HepG2 (cell line): ENCODE results near the gene OPN1SW. TPM values are rescaled to one million over a fixed set of nuclear protein-coding genes. Genes with fewer than 3 reads are reported as not detected.

Source experiments
- CREB1 ChIP-seq, 2 experiments: fragments of 450-650 bp in 1 of 2; IDR thresholded peaks; 2 replicates each; pipeline ENCODE4 v1.6.1; 2016 to 2017; ENCODE audit warnings: control low read depth in 1 of 2, mild to moderate bottlenecking in 1 of 2, missing compliant biosample characterization in 1 of 2, missing genetic modification characterization in 1 of 2
- DMAP1 ChIP-seq: IDR thresholded peaks from 2 replicates; pipeline ENCODE4 v1.6.1; 2016
- ESRRA ChIP-seq: sonication (generic); formaldehyde crosslinking; IDR thresholded peaks from 2 replicates; pipeline ENCODE4 v1.5.1; 2020; ENCODE audit warnings: mild to moderate bottlenecking, low read depth, missing genetic modification reagents
- FOSL1 ChIP-seq: sonication (generic); formaldehyde crosslinking; IDR thresholded peaks from 2 replicates; pipeline ENCODE4 v1.9.0; 2021; ENCODE audit warnings: missing genetic modification reagents, borderline replicate concordance
- FOXA3 ChIP-seq: IDR thresholded peaks from 2 replicates; pipeline ENCODE4 v1.6.1; 2016; ENCODE audit warnings: missing genetic modification reagents, missing compliant biosample characterization
- FOXJ3 ChIP-seq: sonication (generic); formaldehyde crosslinking; IDR thresholded peaks from 2 replicates; pipeline ENCODE4 v1.4.0; 2020; ENCODE audit warnings: missing genetic modification reagents, mild to moderate bottlenecking, borderline replicate concordance
- FOXK1 ChIP-seq: sonication (generic); formaldehyde crosslinking; IDR thresholded peaks from 2 replicates; pipeline ENCODE4 v1.4.0; 2020; ENCODE audit warnings: low read depth, missing genetic modification reagents, borderline replicate concordance
- GZF1 ChIP-seq: sonication (generic); formaldehyde crosslinking; IDR thresholded peaks from 2 replicates; pipeline ENCODE4 v1.5.1; 2020; ENCODE audit warnings: mild to moderate bottlenecking, missing genetic modification reagents
- ISL2 ChIP-seq: sonication (generic); formaldehyde crosslinking; IDR thresholded peaks from 2 replicates; pipeline ENCODE4 v1.5.0; 2020; ENCODE audit warnings: missing genetic modification reagents
- KDM2A ChIP-seq: sonication (generic); formaldehyde crosslinking; IDR thresholded peaks from 2 replicates; pipeline ENCODE4 v1.4.0; 2020; ENCODE audit warnings: low read depth, missing genetic modification reagents, borderline replicate concordance
- MAFG ChIP-seq: sonication (generic); formaldehyde crosslinking; IDR thresholded peaks from 2 replicates; pipeline ENCODE4 v1.5.1; 2020; ENCODE audit warnings: mild to moderate bottlenecking, missing genetic modification reagents
- MBD4 ChIP-seq: IDR thresholded peaks from 2 replicates; pipeline ENCODE4 v1.6.1; 2012; ENCODE audit warnings: low read length, inconsistent platforms, borderline replicate concordance
- NFIC ChIP-seq: IDR thresholded peaks from 2 replicates; pipeline ENCODE4 v1.6.1; 2012; ENCODE audit warnings: mild to moderate bottlenecking, low read length, inconsistent platforms
- NONO ChIP-seq, 2 experiments: fragments of 450-650 bp in 1 of 2; sonication (generic) in 1 of 2; formaldehyde crosslinking in 1 of 2; IDR thresholded peaks in 1 of 2; conservative IDR thresholded peaks in 1 of 2; 2 replicates each; pipeline versions ENCODE4 v1.6.1 to v1.8.0; 2017 to 2022; ENCODE audit warnings: mild to moderate bottlenecking in 1 of 2, missing genetic modification reagents in 1 of 2, moderate library complexity in 1 of 2
- PHF5A ChIP-seq: IDR thresholded peaks from one replicate; pipeline ENCODE4 v1.6.1; 2018; ENCODE audit warnings: low read depth, missing genetic modification reagents; ENCODE audit not compliant: unreplicated experiment
- RFX5 ChIP-seq: IDR thresholded peaks from 2 replicates; pipeline ENCODE4 v1.6.1; 2011; ENCODE audit warnings: low read depth, low read length, improper control_type of control experiment
- SMARCE1 ChIP-seq: fragments of 450-650 bp; IDR thresholded peaks from 2 replicates; pipeline ENCODE4 v1.6.1; 2017; ENCODE audit warnings: borderline replicate concordance
- SP140L ChIP-seq: sonication (generic); formaldehyde crosslinking; IDR thresholded peaks from 2 replicates; pipeline ENCODE4 v1.4.0; 2020; ENCODE audit warnings: missing genetic modification reagents, borderline replicate concordance
- TOE1 ChIP-seq: sonication (generic); formaldehyde crosslinking; IDR thresholded peaks from 2 replicates; pipeline ENCODE4 v1.4.0; 2020; ENCODE audit warnings: mild to moderate bottlenecking, missing genetic modification reagents
- ZBTB1 ChIP-seq: sonication (generic); formaldehyde crosslinking; IDR thresholded peaks from 2 replicates; pipeline ENCODE4 v1.4.0; 2020; ENCODE audit warnings: missing genetic modification reagents, borderline replicate concordance
- ZFAT ChIP-seq: sonication (generic); formaldehyde crosslinking; conservative IDR thresholded peaks from 2 replicates; pipeline ENCODE4 v1.8.1; 2023; ENCODE audit warnings: missing genetic modification reagents, inconsistent platforms
- ZNF292 ChIP-seq: sonication (generic); formaldehyde crosslinking; IDR thresholded peaks from 2 replicates; pipeline ENCODE4 v1.8.1; 2022; ENCODE audit warnings: mild to moderate bottlenecking, low read depth, missing genetic modification reagents, borderline replicate concordance
- ZNF446 ChIP-seq: sonication (generic); formaldehyde crosslinking; IDR thresholded peaks from 2 replicates; pipeline ENCODE4 v1.5.0; 2020; ENCODE audit warnings: mild to moderate bottlenecking, missing genetic modification reagents
- ZNF510 ChIP-seq: sonication (generic); formaldehyde crosslinking; IDR thresholded peaks from 2 replicates; pipeline ENCODE4 v1.4.0; 2020; ENCODE audit warnings: low read depth, mild to moderate bottlenecking, missing genetic modification reagents
- ZNF720 ChIP-seq: sonication (generic); formaldehyde crosslinking; IDR thresholded peaks from 2 replicates; pipeline ENCODE4 v1.4.0; 2020; ENCODE audit warnings: missing genetic modification reagents
- polyA plus RNA-seq, 8 experiments: library from polyadenylated mRNA; depleted of rRNA in 3 of 8; stranded (reverse) in 7 of 8; unstranded in 1 of 8; fragments of >200 nt; fragmentation: Illumina TruSeq in 4 of 8; extraction: Trizol in 4 of 8; gene quantifications; 2 replicates each; pipeline versions ENCODE4 v1.2.1 to v1.2.3, GENCODE V29; 2011 to 2016; ENCODE audit warnings: low read depth in 4 of 8, missing spikeins in 1 of 8, mixed read lengths in 1 of 8; ENCODE audit not compliant: insufficient read depth in 1 of 8
- total RNA-seq, 5 experiments: library from RNA; depleted of rRNA; stranded (reverse); fragments of >200 nt; fragmentation: Illumina TruSeq; extraction: Trizol; gene quantifications; 2 replicates each; pipeline ENCODE4 v1.2.3, GENCODE V29; 2016; ENCODE audit warnings: low read depth in 1 of 5
- TF ChIP-seq, protein P1 (sequence below): sonication (generic); formaldehyde crosslinking; IDR thresholded peaks from 2 replicates; pipeline ENCODE4 v1.8.1; 2023; ENCODE audit warnings: missing genetic modification reagents, inconsistent platforms, borderline replicate concordance
- TF ChIP-seq, protein P2 (sequence below): sonication (generic); formaldehyde crosslinking; IDR thresholded peaks from 2 replicates; pipeline ENCODE4 v1.4.0; 2020; ENCODE audit warnings: missing genetic modification reagents
- TF ChIP-seq, protein P3 (sequence below): sonication (generic); formaldehyde crosslinking; IDR thresholded peaks from 2 replicates; pipeline ENCODE4 v1.5.0; 2020; ENCODE audit warnings: missing genetic modification reagents

The OPN1SW gene
- total and polyA plus RNA-seq, 2 of the 13 experiments (the other 11 are each of a cell fraction or from before 2014, with no cell fraction given), result not detected

DNA sequence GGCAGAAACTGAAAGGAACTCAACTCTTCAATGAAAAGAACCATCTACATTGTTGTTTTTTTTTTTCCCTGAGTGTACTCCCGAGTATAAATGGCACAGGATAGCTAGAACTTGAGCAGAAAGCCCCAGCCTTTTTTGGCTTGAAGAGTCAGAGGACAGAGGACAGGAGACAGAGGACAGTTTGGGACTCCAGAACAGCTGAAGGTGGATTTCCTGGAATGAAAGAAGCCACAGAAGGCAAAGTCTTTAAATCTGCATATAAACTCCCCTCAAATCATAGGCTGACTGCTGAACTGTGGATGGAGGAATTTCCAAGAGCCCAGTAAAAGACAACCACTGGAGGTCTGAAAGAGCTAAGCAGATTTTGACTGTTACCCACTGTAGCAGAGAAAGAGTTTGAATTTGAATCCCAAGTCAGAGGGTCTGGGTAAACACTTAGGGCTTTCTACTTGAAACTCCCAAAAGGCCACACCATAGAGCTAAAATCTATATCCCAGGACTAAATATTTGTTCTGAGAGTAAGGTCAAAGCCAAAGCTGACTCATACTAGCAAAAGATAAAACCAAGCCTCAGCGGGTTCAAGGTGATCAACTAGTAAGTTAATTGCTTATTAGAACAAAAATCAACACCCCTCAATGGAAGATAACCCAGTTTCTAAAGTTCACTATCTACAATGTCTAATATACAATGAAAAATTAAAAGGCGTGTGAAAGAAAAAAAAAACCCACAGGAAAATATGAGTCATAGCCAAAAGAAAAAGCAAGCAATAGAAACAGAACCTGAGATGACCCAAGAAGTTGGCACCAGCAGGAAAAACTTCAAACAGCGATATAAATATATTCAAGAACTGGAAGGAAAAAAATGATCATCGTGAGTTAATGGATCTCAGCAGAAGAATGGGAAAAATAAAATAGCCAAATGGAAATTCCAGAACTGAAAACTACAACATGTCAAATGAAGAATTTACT is 1.8 kb upstream of the OPN1SW start (continued):
- TF ChIP-seq, protein P1, sequence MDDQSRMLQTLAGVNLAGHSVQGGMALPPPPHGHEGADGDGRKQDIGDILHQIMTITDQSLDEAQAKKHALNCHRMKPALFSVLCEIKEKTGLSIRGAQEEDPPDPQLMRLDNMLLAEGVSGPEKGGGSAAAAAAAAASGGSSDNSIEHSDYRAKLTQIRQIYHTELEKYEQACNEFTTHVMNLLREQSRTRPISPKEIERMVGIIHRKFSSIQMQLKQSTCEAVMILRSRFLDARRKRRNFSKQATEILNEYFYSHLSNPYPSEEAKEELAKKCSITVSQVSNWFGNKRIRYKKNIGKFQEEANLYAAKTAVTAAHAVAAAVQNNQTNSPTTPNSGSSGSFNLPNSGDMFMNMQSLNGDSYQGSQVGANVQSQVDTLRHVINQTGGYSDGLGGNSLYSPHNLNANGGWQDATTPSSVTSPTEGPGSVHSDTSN (CRISPR knock-in tag), result no peak
- TF ChIP-seq RFX5, result no peak
- no peak for TF ChIP-seq ZNF446 (CRISPR knock-in tag)
- TF ChIP-seq GZF1 (CRISPR knock-in tag), result no peak
- no peak for TF ChIP-seq FOXK1 (CRISPR knock-in tag)
- no peak for TF ChIP-seq PHF5A (CRISPR knock-in tag)
- no peak for TF ChIP-seq ZNF292
- TF ChIP-seq FOXJ3 (CRISPR knock-in tag), result 0 out of 2 replicates have a peak, but pooled peaks have one; percentile 30
- TF ChIP-seq CREB1 (IDR thresholded peaks at IDR 0.05), result no peak
- peak; percentile 27; the same call in 1 of the 2 replicates for TF ChIP-seq CREB1 (CRISPR knock-in tag; IDR thresholded peaks at IDR 0.05)
- TF ChIP-seq MAFG (CRISPR knock-in tag), result no peak
- no peak for TF ChIP-seq MBD4
- TF ChIP-seq ISL2 (CRISPR knock-in tag), result 0 out of 2 replicates have a peak, but pooled peaks have one; percentile 33
- TF ChIP-seq TOE1, result no peak
- TF ChIP-seq SP140L, result no peak
- no peak for TF ChIP-seq ZBTB1 (CRISPR knock-in tag)
- TF ChIP-seq, protein P2, sequence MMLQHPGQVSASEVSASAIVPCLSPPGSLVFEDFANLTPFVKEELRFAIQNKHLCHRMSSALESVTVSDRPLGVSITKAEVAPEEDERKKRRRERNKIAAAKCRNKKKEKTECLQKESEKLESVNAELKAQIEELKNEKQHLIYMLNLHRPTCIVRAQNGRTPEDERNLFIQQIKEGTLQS (CRISPR knock-in tag), result no peak
- TF ChIP-seq, protein P3, sequence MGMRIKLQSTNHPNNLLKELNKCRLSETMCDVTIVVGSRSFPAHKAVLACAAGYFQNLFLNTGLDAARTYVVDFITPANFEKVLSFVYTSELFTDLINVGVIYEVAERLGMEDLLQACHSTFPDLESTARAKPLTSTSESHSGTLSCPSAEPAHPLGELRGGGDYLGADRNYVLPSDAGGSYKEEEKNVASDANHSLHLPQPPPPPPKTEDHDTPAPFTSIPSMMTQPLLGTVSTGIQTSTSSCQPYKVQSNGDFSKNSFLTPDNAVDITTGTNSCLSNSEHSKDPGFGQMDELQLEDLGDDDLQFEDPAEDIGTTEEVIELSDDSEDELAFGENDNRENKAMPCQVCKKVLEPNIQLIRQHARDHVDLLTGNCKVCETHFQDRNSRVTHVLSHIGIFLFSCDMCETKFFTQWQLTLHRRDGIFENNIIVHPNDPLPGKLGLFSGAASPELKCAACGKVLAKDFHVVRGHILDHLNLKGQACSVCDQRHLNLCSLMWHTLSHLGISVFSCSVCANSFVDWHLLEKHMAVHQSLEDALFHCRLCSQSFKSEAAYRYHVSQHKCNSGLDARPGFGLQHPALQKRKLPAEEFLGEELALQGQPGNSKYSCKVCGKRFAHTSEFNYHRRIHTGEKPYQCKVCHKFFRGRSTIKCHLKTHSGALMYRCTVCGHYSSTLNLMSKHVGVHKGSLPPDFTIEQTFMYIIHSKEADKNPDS (CRISPR knock-in tag), result no peak
- TF ChIP-seq ESRRA (CRISPR knock-in tag), result no peak
- no peak for TF ChIP-seq NONO (IDR thresholded peaks at IDR 0.05)
- no peak for TF ChIP-seq NONO (CRISPR knock-in tag; conservative IDR thresholded peaks at IDR 0.05)
- TF ChIP-seq SMARCE1, result no peak
- TF ChIP-seq FOXA3 (CRISPR knock-in tag), result peak; percentile 18; the same call in 1 of the 2 replicates
- no peak for TF ChIP-seq ZNF720 (CRISPR knock-in tag)
- peak; percentile 80; the same call in 1 of the 2 replicates for TF ChIP-seq FOSL1 (CRISPR knock-in tag)
- no peak for TF ChIP-seq ZFAT (CRISPR knock-in tag)
- no peak for TF ChIP-seq KDM2A (CRISPR knock-in tag)
- no peak for TF ChIP-seq DMAP1 (CRISPR knock-in tag)
- TF ChIP-seq NFIC, result peak; percentile 34; the same call in 1 of the 2 replicates
- TF ChIP-seq ZNF510 (CRISPR knock-in tag), result no peak
